K562 (cell line): Measurements from ENCODE around the gene SNX3. TPM values are rescaled to one million over a fixed set of nuclear protein-coding genes. Genes with fewer than 3 reads are reported as not detected.
A peak's percentile ranks its signal among the peaks of the same experiment; 100 is the strongest.
"Not testable (repeated sequence)": the region's sequence is repeated elsewhere in the genome, so short reads cannot be mapped to it uniquely, and the experiment has no call there.

ENCODE experiments used
- ATAC-seq: fragments of 200-7000 bp; cut with Tn5 transposase; 3 replicates; pipeline ENCODE4 v1.9.1; 2020; ENCODE audit warnings: moderate library complexity
- BruUV-seq: library from RNA; stranded (reverse); fragments of 400-500 nt; replicated peaks from 2 replicates; lab custom pipeline; 2021; lab: Mats Ljungman, UMichigan
- CTCF ChIA-PET: fragments of 300-600 bp; formaldehyde crosslinking; extraction: SDS; loops from one replicate; lab custom pipeline; 2021; ENCODE audit warnings: low intra/inter-chr PET ratio; lab: Yijun Ruan, JAX
- POLR2A ChIA-PET: fragments of 300-600, 350-650 bp; sonication (Branson Sonifier 250); formaldehyde crosslinking; extraction: SDS; loops from one replicate; lab custom pipeline; 2021; ENCODE audit warnings: antibody characterized with exemption, inconsistent platforms; lab: Yijun Ruan, JAX
- DNase-seq, 4 experiments: peaks; one replicate each; pipeline versions ENCODE4 v3.0.0 to v3.0.0-alpha.2; 2011 to 2018; ENCODE audit warnings: low spot score in 3 of 4, mixed read lengths in 3 of 4; ENCODE audit errors: extremely low read depth in 1 of 4
- FAIRE-seq: peaks from 2 replicates; lab custom pipeline; 2011; peaks lifted over from hg19 to GRCh38; lab: Jason Lieb, UNC
- H2AFZ ChIP-seq: 2 replicates; pipeline ENCODE4 v1.6.0; 2011; ENCODE audit warnings: low read depth, low read length, control low read depth, inconsistent platforms
- H3K27ac ChIP-seq: fragments of 200-600 bp; 3 replicates; pipeline ENCODE4 v1.8.0; 2011; ENCODE audit warnings: low read depth, mild to moderate bottlenecking, control low read depth, inconsistent platforms, low read length, moderate library complexity, mixed read lengths; ENCODE audit errors: extremely low read depth
- H3K27me3 ChIP-seq, 2 experiments: fragments of 300-600 bp in 1 of 2; 2 replicates in 1 of 2; 3 replicates in 1 of 2; pipeline versions ENCODE4 v1.6.0 to v1.8.0; 2011; ENCODE audit warnings: inconsistent platforms in 2 of 2, low read length in 2 of 2, mild to moderate bottlenecking in 1 of 2, mixed read lengths in 1 of 2, moderate library complexity in 1 of 2; ENCODE audit not compliant: control insufficient read depth in 2 of 2, insufficient read depth in 2 of 2
- H3K36me3 ChIP-seq: fragments of 300-600 bp; 3 replicates; pipeline ENCODE4 v1.8.0; 2011; ENCODE audit warnings: mild to moderate bottlenecking, low read length, inconsistent platforms; ENCODE audit not compliant: control insufficient read depth, insufficient read depth
- H3K4me1 ChIP-seq, 2 experiments: fragments of 200-600 bp in 1 of 2; replicated peaks in 1 of 2; 2 replicates in 1 of 2; 3 replicates in 1 of 2; pipeline versions ENCODE4 v1.5.1 to v1.8.0; 2011; ENCODE audit warnings: inconsistent platforms in 2 of 2, low read length in 2 of 2, mild to moderate bottlenecking in 1 of 2, mixed read lengths in 1 of 2, moderate library complexity in 1 of 2; ENCODE audit not compliant: control insufficient read depth in 2 of 2, insufficient read depth in 2 of 2
- H3K4me2 ChIP-seq: 2 replicates; pipeline ENCODE4 v1.6.1; 2011; ENCODE audit warnings: low read length, control low read depth, inconsistent platforms, mixed read lengths; ENCODE audit not compliant: insufficient read depth
- H3K4me3 ChIP-seq: fragments of 200-600 bp; sonication (generic), shearing (Covaris generic); 2 replicates; pipeline ENCODE4 v1.5.1; 2016; ENCODE audit warnings: control low read depth, inconsistent platforms
- H3K79me2 ChIP-seq: fragments of 200-600 bp; 3 replicates; pipeline ENCODE4 v1.8.0; 2011; ENCODE audit warnings: low read length, inconsistent platforms; ENCODE audit not compliant: control insufficient read depth, insufficient read depth
- H3K9ac ChIP-seq, 2 experiments: 2 replicates each; pipeline versions ENCODE4 v1.6.0 to v1.6.1; 2011; ENCODE audit warnings: low read depth in 2 of 2, low read length in 2 of 2, control low read depth in 1 of 2, inconsistent platforms in 1 of 2, mild to moderate bottlenecking in 1 of 2, mixed read lengths in 1 of 2; ENCODE audit not compliant: insufficient read depth in 1 of 2
- H3K9me1 ChIP-seq: one replicate; pipeline ENCODE4 v1.6.0; 2011; ENCODE audit warnings: inconsistent platforms, mild to moderate bottlenecking, low read length, moderate library complexity; ENCODE audit not compliant: control insufficient read depth, insufficient read depth
- H3K9me3 ChIP-seq: replicated peaks from 2 replicates; pipeline ENCODE4 v1.5.1; 2011; ENCODE audit warnings: low read depth, low read length, inconsistent platforms; ENCODE audit not compliant: control insufficient read depth, insufficient read depth
- H4K20me1 ChIP-seq: replicated peaks from 2 replicates; pipeline ENCODE4 v1.6.1; 2011; ENCODE audit warnings: low read length, inconsistent platforms, mixed read lengths; ENCODE audit not compliant: control insufficient read depth, insufficient read depth
- BCOR ChIP-seq: fragments of 450-650 bp; IDR thresholded peaks from 2 replicates; pipeline ENCODE4 v1.6.1; 2016
- CHAMP1 ChIP-seq: fragments of 450-650 bp; IDR thresholded peaks from 2 replicates; pipeline ENCODE4 v1.6.1; 2016; ENCODE audit warnings: mild to moderate bottlenecking
- KDM1A ChIP-seq, 2 experiments: fragments of 450-650 bp; IDR thresholded peaks; 2 replicates each; pipeline ENCODE4 v1.6.1; 2016; ENCODE audit warnings: mild to moderate bottlenecking in 2 of 2
- ZNF146 ChIP-seq: IDR thresholded peaks from one replicate; pipeline ENCODE4 v1.6.1; 2018; ENCODE audit warnings: missing compliant biosample characterization; ENCODE audit not compliant: unreplicated experiment
- WGBS: fragments of 100-300 bp; shearing (Covaris generic); methylation state at CpG from one replicate; pipeline ENCODE4 v1.1.6; 2016; ENCODE audit warnings: low coverage, mixed read lengths; ENCODE audit not compliant: insufficient coverage; ENCODE audit errors: missing lambda C conversion rate; 5-methylcytosine and 5-hydroxymethylcytosine counted together
- in situ Hi-C: fragments of 300-500 bp; cut with MboI; formaldehyde crosslinking; loops from 4 replicates; pipeline ENCODE4 v1.15.0; 2018; ENCODE audit warnings: inconsistent platforms, mixed read lengths
- intact Hi-C: fragments of 100-400 bp; cut with micrococcal nuclease; formaldehyde crosslinking; loops from 2 replicates; pipeline ENCODE4 v1.14.2; 2022
- polyA plus RNA-seq, 8 experiments: library from polyadenylated mRNA; depleted of rRNA in 4 of 8; stranded (reverse) in 5 of 8; unstranded in 3 of 8; fragments of >200 nt; fragmentation: Nextera tagmentation in 2 of 8; fragmentation: Illumina TruSeq in 1 of 8; extraction: Ambion mirVana in 2 of 8; extraction: Trizol in 1 of 8; gene quantifications; 2 replicates each; pipeline versions ENCODE4 v1.2.1 to v1.2.3, GENCODE V29; 2011 to 2014; ENCODE audit warnings: inconsistent platforms in 1 of 8, missing spikeins in 1 of 8
- total RNA-seq, 7 experiments: library from RNA; depleted of rRNA in 6 of 7; stranded (reverse); fragments of >200 nt in 6 of 7; fragmentation: Illumina TruSeq in 2 of 7; extraction: Trizol in 2 of 7; gene quantifications; 2 replicates each; pipeline versions ENCODE4 v1.2.1 to v1.2.3, GENCODE V29; 2011 to 2021; ENCODE audit warnings: low replicate concordance in 1 of 7

The SNX3 gene
- total and polyA plus RNA-seq, 9 of the 15 experiments (the other 6 are each of a cell fraction or from before 2014, with no cell fraction given): 48.9 to 410 (median 159) TPM

- peaks cover 86% of the 10 kb centered on the region for H3K79me2 ChIP-seq
- not testable (repeated sequence) for BruUV-seq
Observed at GRCh38 chr6:108245095-108245494, 15.7 kb downstream of the SNX3 start.

More at GRCh38 chr6:108245095-108245494, 15.7 kb downstream of the SNX3 start:
- CTCF ChIA-PET, FAIRE-seq, intact Hi-C loops, ATAC-seq, H2AFZ ChIP-seq, H3K4me3 ChIP-seq, H4K20me1 ChIP-seq, H3K4me2 ChIP-seq, in situ Hi-C loops: not testable (repeated sequence)
- H3K9me3 ChIP-seq: peaks cover 12% of the 10 kb centered on the region
- peak in 1 of 2 experiments; percentile 46; a peak in 1 of 4 replicates for TF ChIP-seq KDM1A (IDR thresholded peaks at IDR 0.05)
- peak; percentile 94 for TF ChIP-seq ZNF146 (CRISPR knock-in tag)
- peak; percentile 58; the same call in 1 of the 2 replicates for TF ChIP-seq BCOR
- 0 out of 2 replicates have a peak, but pooled peaks have one; percentile 36 for TF ChIP-seq CHAMP1
- TF ChIP-seq, all 486 proteins: peak for 4; not testable (repeated sequence) for 482
- DNase-seq, H3K27ac ChIP-seq, H3K27me3 ChIP-seq, H3K9me1 ChIP-seq, H3K4me1 ChIP-seq, POLR2A ChIA-PET, H3K9ac ChIP-seq: not testable (repeated sequence)
- 90% methylated on average over 7 of the region's 7 CpGs for WGBS
- peaks cover 56% of the 10 kb centered on the region; the same call in 2 of the 3 replicates for H3K36me3 ChIP-seq
